ENCODE data around the gene SPTBN4.

The SPTBN4 gene

DNA sequence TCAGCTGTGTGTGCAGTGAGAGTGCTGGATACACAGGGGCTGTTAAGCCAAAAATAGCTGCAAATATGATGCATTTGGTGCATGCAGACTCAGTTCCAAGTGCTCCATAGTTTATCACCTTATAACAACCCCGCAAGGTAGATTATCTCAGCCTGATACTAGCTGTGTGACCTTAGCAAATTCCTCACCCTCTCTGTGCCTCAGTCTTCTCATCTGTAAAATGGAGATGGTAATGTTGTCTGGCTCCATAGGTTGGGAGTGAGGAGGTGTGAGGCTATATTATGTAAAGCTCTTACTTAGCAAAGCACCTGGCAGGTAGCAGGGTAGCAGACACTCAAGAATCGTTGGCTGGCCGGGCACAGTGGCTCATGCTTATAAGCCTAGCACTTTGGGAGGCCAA lies 86.0 kb downstream of the SPTBN4 start:
- TF ChIP-seq, protein P1, sequence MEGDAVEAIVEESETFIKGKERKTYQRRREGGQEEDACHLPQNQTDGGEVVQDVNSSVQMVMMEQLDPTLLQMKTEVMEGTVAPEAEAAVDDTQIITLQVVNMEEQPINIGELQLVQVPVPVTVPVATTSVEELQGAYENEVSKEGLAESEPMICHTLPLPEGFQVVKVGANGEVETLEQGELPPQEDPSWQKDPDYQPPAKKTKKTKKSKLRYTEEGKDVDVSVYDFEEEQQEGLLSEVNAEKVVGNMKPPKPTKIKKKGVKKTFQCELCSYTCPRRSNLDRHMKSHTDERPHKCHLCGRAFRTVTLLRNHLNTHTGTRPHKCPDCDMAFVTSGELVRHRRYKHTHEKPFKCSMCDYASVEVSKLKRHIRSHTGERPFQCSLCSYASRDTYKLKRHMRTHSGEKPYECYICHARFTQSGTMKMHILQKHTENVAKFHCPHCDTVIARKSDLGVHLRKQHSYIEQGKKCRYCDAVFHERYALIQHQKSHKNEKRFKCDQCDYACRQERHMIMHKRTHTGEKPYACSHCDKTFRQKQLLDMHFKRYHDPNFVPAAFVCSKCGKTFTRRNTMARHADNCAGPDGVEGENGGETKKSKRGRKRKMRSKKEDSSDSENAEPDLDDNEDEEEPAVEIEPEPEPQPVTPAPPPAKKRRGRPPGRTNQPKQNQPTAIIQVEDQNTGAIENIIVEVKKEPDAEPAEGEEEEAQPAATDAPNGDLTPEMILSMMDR (conservative IDR thresholded peaks at IDR 0.05; ENCODE audit: low read depth, low read length) = no peak
- DNase-seq (ENCODE audit: low read depth) = no peak
- H3K4me3 ChIP-seq (ENCODE audit: low read length) = no peak overlapping the region

DNA sequence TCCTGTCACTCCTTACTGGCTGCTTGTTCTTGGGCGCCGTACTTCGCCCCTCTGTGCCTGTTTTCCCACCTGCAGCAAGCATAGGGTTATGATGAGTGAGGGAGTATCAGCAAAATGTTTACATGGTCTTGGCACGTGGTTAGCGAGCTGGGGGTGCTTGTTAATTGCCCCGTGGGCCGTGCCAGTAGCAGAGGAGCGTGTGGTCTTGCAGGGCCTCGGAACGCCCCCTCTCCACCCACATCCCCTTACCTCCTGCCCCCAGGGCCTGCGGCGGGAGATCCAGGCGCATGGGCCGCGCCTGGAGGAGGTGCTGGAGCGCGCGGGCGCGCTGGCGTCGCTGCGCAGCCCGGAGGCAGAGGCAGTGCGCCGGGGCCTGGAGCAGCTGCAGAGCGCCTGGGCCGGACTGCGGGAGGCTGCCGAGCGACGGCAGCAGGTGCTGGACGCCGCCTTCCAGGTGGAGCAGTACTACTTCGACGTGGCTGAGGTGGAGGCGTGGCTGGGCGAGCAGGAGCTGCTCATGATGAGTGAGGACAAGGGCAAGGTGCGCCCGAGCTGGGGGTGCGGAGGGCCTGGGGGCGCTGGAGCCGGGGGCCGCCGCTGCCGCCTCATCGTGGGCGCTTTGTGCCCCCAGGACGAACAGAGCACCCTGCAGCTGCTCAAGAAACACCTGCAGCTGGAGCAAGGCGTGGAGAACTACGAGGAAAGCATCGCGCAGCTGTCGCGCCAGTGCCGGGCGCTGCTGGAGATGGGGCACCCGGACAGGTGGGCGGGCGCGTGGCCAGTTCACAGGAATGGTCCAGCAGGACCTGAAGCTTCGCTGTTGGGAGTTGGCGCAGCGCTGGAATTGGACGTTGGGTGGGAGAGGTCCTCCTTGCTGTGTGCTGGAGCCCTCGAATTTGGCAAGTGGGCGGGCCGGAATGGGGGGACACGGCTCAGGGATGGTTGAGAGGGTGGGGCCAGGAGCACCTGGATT lies 87.4 kb downstream of the SPTBN4 start:
- DNase-seq (ENCODE audit: low read depth) = no peak
- H3K4me3 ChIP-seq (ENCODE audit: low read length) = no peak overlapping the region
- TF ChIP-seq, protein P1 (conservative IDR thresholded peaks at IDR 0.05; ENCODE audit: low read depth, low read length) = no peak

DNA sequence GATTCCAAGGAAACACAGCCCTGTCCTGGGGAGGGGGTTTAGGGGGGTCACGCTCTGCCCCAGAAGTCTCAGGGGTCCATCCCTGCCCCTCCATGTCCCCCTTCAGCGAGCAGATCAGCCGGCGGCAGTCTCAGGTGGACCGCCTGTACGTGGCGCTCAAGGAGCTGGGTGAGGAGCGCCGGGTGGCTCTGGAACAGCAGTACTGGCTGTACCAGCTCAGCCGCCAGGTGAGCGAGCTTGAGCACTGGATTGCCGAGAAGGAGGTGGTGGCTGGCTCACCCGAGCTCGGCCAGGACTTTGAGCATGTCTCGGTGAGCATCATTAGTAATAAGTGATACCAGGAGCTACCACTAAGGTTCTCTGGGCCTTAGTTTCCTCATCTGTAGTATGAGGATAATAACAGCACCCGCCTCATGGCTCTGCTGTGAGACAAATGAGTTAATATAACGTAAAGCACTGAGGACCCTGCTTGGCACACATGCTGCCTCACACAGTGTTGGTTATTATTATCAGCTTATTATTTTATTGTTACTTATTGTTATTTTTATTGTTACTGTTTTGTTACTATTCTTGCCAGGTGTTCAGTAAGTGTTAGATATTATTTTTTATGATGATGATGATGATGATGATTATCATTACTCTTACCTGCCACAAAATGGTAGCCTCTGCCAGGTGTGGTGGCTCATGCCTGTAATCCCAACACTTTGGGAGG lies 89.3 kb downstream of the SPTBN4 start:
- TF ChIP-seq, protein P1 (conservative IDR thresholded peaks at IDR 0.05; ENCODE audit: low read depth, low read length) = no peak
- DNase-seq (ENCODE audit: low read depth) = no peak

DNA sequence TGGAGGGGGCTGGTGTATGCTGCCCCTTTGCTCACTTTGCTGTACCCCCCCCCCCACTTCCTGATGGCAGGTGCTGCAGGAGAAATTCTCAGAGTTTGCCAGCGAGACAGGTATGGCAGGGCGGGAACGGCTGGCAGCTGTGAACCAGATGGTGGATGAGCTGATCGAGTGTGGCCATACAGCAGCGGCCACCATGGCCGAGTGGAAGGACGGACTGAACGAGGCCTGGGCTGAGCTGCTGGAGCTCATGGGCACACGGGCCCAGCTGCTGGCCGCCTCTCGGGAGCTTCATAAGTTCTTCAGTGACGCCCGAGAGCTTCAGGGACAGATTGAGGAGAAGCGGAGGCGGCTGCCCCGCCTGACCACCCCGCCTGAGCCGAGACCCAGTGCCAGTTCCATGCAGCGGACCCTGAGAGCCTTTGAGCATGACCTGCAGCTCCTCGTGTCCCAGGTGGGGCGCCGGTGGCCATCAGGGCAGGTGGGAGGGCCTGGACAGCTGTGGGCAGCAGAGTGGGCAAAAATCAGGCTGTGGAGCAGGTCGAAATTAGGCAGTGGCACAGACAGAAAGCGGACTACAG lies 90.2 kb downstream of the SPTBN4 start:
- no peak for DNase-seq (ENCODE audit: low read depth)
- TF ChIP-seq, protein P1 (conservative IDR thresholded peaks at IDR 0.05; ENCODE audit: low read depth, low read length) = no peak
- no peak overlapping the region for H3K4me3 ChIP-seq (ENCODE audit: low read length)

More for the DNA sequence above, 89.3 kb downstream of the SPTBN4 start:
- no peak overlapping the region for H3K4me3 ChIP-seq (ENCODE audit: low read length)

DNA sequence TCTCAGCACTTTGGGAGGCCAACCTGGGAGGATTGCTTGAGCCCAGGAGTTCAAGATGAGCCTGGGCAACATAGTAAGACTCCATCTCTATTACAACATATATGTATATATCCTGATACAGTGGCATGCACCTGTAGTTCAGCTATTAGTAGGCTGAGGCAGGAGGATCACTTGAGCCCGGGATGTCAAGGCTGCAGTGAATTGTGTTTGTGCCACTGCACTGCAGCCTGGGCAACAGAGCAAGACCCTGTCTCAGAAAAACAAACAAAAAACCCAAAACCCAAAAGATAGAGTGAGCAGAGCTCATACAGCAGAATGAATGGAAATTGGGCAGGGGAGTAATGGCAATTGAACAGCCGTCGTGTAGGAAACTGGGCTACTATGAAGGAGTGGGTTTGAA lies 92.6 kb downstream of the SPTBN4 start:
- no peak for DNase-seq (ENCODE audit: low read depth)
- H3K4me3 ChIP-seq (ENCODE audit: low read length) = no peak overlapping the region
- TF ChIP-seq, protein P1 (conservative IDR thresholded peaks at IDR 0.05; ENCODE audit: low read depth, low read length) = no peak

DNA sequence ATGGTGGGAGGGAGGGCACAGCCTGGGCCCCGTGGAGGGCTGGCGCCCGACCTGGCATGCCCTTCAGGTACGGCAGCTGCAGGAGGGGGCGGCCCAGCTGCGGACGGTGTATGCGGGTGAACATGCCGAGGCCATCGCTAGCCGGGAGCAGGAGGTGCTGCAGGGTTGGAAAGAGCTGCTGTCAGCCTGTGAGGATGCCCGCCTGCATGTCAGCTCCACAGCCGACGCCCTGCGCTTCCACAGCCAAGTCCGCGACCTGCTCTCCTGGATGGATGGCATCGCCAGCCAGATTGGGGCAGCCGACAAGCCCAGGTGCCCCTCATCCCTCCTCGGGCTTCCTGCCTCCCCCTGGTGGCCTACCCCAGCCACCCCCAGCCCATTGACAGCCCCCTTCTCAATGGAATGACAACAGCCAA lies 93.3 kb downstream of the SPTBN4 start:
- DNase-seq (ENCODE audit: low read depth) = no peak
- TF ChIP-seq, protein P1 (conservative IDR thresholded peaks at IDR 0.05; ENCODE audit: low read depth, low read length) = no peak

More for the DNA sequence above, 93.3 kb downstream of the SPTBN4 start:
- no peak overlapping the region for H3K4me3 ChIP-seq (ENCODE audit: low read length)

Data from retinal pigment epithelial cell (primary cell).